HepG2 (cell line): ENCODE results near the gene TERC. TPM values are rescaled to one million over a fixed set of nuclear protein-coding genes. Genes with fewer than 3 reads are reported as not detected.
A peak's percentile ranks its signal among the peaks of the same experiment; 100 is the strongest.

Experiments used
- DMAP1 ChIP-seq: IDR thresholded peaks from 2 replicates; pipeline ENCODE4 v1.6.1; 2016
- ISL2 ChIP-seq: sonication (generic); formaldehyde crosslinking; IDR thresholded peaks from 2 replicates; pipeline ENCODE4 v1.5.0; 2020; ENCODE audit warnings: missing genetic modification reagents
- NCOA1 ChIP-seq: sonication (generic); formaldehyde crosslinking; IDR thresholded peaks from 2 replicates; pipeline ENCODE4 v1.9.0; 2021; ENCODE audit warnings: missing genetic modification reagents
- RFX3 ChIP-seq: IDR thresholded peaks from 2 replicates; pipeline ENCODE4 v1.6.1; 2016; ENCODE audit warnings: missing biosample characterization, missing genetic modification reagents
- ZFP90 ChIP-seq: sonication (generic); formaldehyde crosslinking; IDR thresholded peaks from 2 replicates; pipeline ENCODE4 v1.8.0; 2022; ENCODE audit warnings: missing genetic modification reagents, mild to moderate bottlenecking, inconsistent platforms, borderline replicate concordance
- ZNF24 ChIP-seq: fragments of 450-650 bp; IDR thresholded peaks from 2 replicates; pipeline ENCODE4 v1.6.1; 2017; ENCODE audit warnings: antibody characterized with exemption, mild to moderate bottlenecking
- ZNF501 ChIP-seq: sonication (generic); formaldehyde crosslinking; IDR thresholded peaks from 2 replicates; pipeline ENCODE4 v1.5.1; 2020; ENCODE audit warnings: mild to moderate bottlenecking, moderate library complexity, missing genetic modification reagents
- ZNF616 ChIP-seq: sonication (generic); formaldehyde crosslinking; IDR thresholded peaks from 2 replicates; pipeline ENCODE4 v1.5.0; 2020; ENCODE audit warnings: low read depth, mild to moderate bottlenecking, missing genetic modification reagents
- ZNF879 ChIP-seq: sonication (generic); formaldehyde crosslinking; IDR thresholded peaks from 2 replicates; pipeline ENCODE4 v1.8.1; 2023; ENCODE audit warnings: missing genetic modification reagents
- ZSCAN12 ChIP-seq: sonication (generic); formaldehyde crosslinking; IDR thresholded peaks from 2 replicates; pipeline ENCODE4 v1.9.0; 2021; ENCODE audit warnings: mild to moderate bottlenecking, missing genetic modification reagents
- polyA plus RNA-seq, 8 experiments: library from polyadenylated mRNA; depleted of rRNA in 3 of 8; stranded (reverse) in 7 of 8; unstranded in 1 of 8; fragments of >200 nt; fragmentation: Illumina TruSeq in 4 of 8; extraction: Trizol in 4 of 8; gene quantifications; 2 replicates each; pipeline versions ENCODE4 v1.2.1 to v1.2.3, GENCODE V29; 2011 to 2016; ENCODE audit warnings: low read depth in 4 of 8, missing spikeins in 1 of 8, mixed read lengths in 1 of 8; ENCODE audit not compliant: insufficient read depth in 1 of 8
- total RNA-seq, 5 experiments: library from RNA; depleted of rRNA; stranded (reverse); fragments of >200 nt; fragmentation: Illumina TruSeq; extraction: Trizol; gene quantifications; 2 replicates each; pipeline ENCODE4 v1.2.3, GENCODE V29; 2016; ENCODE audit warnings: low read depth in 1 of 5
- TF ChIP-seq, protein P1 (sequence below): IDR thresholded peaks from 2 replicates; pipeline ENCODE4 v1.6.1; 2016; ENCODE audit warnings: missing biosample characterization, missing genetic modification reagents, low read depth
- TF ChIP-seq, protein P2 (sequence below): sonication (generic); formaldehyde crosslinking; IDR thresholded peaks from 2 replicates; pipeline ENCODE4 v1.4.0; 2020; ENCODE audit warnings: missing genetic modification reagents
- TF ChIP-seq, protein P3 (sequence below): sonication (generic); formaldehyde crosslinking; IDR thresholded peaks from 2 replicates; pipeline ENCODE4 v1.8.0; 2022; ENCODE audit warnings: missing genetic modification reagents, low read depth, mild to moderate bottlenecking, borderline replicate concordance
- TF ChIP-seq, protein P4 (sequence below): sonication (generic); formaldehyde crosslinking; IDR thresholded peaks from 2 replicates; pipeline ENCODE4 v1.8.0; 2022; ENCODE audit warnings: missing genetic modification reagents, mild to moderate bottlenecking, borderline replicate concordance
- TF ChIP-seq, protein P5 (sequence below): sonication (generic); formaldehyde crosslinking; IDR thresholded peaks from 2 replicates; pipeline ENCODE4 v1.8.1; 2023; ENCODE audit warnings: mild to moderate bottlenecking, missing genetic modification reagents

Gene TERC
- total and polyA plus RNA-seq, 2 of the 13 experiments (the other 11 are each of a cell fraction or from before 2014, with no cell fraction given): 1.3 to 74.6 TPM

DNA sequence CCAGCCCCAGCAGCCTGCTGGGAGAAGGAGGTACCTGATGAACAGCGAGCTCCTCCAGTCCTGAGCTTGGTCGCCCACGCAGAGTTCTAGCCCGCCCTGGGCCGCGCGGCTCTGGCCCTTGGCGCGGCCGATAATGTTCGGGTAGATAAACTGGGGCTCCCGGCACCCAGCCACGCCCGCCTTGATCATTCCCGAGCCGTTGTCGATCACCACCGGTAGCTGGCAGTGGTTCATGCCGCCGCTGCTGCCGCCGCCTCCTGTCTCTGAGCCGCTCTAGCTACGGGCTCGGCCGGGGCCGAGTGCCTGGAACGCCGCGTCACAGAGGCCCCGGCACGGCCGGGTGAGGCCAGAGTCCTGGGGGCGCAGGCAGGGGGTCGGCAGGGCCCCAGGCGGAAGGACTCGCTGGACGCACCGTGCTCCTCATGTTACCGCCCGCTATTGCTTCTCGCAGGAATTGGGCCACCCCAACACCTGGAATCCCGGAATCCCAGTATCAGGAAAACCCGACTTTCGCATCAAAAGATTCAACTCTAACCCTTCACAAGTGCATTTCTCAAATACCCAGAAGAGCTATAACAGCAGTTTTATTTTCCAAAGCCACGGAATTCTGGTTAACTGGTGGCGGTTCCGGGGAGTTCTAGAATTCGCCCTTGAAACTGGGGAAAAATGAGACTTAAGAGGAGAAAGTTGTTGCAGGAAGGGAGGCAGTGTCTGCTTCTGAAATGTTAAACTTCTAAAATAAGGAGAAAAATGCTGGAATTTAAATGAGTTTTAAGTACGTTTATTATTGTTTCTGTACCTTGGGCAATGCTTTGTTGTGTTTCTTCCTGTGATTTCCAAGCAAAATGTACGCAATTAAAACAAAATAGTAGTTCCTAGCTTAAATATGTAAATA is 4.7 kb upstream of the TERC start, which contains the start of gene ACTRT3 (continued):
- TF ChIP-seq RFX3 (CRISPR knock-in tag): no peak
- TF ChIP-seq, protein P1, sequence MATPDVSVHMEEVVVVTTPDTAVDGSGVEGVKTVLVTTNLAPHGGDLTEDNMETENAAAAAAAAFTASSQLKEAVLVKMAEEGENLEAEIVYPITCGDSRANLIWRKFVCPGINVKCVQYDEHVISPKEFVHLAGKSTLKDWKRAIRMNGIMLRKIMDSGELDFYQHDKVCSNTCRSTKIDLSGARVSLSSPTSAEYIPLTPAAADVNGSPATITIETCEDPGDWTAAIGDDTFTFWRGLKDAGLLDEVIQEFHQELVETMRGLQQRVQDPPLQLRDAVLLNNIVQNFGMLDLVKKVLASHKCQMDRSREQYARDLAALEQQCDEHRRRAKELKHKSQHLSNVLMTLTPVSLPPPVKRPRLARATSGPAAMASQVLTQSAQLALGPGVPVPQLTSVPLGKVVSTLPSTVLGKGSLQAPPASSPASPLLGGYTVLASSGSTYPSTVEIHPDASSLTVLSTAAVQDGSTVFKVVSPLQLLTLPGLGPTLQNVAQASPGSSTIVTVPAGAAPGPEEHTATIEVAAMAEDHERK (CRISPR knock-in tag): no peak
- no peak for TF ChIP-seq ZNF879 (CRISPR knock-in tag)
- TF ChIP-seq, protein P2, sequence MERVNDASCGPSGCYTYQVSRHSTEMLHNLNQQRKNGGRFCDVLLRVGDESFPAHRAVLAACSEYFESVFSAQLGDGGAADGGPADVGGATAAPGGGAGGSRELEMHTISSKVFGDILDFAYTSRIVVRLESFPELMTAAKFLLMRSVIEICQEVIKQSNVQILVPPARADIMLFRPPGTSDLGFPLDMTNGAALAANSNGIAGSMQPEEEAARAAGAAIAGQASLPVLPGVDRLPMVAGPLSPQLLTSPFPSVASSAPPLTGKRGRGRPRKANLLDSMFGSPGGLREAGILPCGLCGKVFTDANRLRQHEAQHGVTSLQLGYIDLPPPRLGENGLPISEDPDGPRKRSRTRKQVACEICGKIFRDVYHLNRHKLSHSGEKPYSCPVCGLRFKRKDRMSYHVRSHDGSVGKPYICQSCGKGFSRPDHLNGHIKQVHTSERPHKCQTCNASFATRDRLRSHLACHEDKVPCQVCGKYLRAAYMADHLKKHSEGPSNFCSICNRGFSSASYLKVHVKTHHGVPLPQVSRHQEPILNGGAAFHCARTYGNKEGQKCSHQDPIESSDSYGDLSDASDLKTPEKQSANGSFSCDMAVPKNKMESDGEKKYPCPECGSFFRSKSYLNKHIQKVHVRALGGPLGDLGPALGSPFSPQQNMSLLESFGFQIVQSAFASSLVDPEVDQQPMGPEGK: peak; percentile 74
- no peak for TF ChIP-seq NCOA1
- TF ChIP-seq, protein P3, sequence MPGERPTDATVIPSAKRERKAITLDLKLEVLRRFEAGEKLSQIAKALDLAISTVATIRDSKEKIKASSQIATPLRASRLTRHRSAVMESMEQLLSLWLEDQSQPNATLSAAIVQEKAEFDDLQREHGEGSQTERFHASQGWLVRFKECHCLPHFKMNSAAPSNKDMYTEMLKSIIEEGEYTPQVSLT (CRISPR knock-in tag): no peak
- TF ChIP-seq ZNF501: no peak
- TF ChIP-seq ZSCAN12 (CRISPR knock-in tag): no peak
- peak; percentile 52; the same call in 1 of the 2 replicates for TF ChIP-seq DMAP1 (CRISPR knock-in tag)
- no peak for TF ChIP-seq ZNF24
- TF ChIP-seq, protein P4, sequence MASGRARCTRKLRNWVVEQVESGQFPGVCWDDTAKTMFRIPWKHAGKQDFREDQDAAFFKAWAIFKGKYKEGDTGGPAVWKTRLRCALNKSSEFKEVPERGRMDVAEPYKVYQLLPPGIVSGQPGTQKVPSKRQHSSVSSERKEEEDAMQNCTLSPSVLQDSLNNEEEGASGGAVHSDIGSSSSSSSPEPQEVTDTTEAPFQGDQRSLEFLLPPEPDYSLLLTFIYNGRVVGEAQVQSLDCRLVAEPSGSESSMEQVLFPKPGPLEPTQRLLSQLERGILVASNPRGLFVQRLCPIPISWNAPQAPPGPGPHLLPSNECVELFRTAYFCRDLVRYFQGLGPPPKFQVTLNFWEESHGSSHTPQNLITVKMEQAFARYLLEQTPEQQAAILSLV (CRISPR knock-in tag): no peak
- peak; percentile 48; the same call in 1 of the 2 replicates for TF ChIP-seq ISL2 (CRISPR knock-in tag)
- no peak for TF ChIP-seq ZFP90 (CRISPR knock-in tag)
- no peak for TF ChIP-seq ZNF616
- TF ChIP-seq, protein P5, sequence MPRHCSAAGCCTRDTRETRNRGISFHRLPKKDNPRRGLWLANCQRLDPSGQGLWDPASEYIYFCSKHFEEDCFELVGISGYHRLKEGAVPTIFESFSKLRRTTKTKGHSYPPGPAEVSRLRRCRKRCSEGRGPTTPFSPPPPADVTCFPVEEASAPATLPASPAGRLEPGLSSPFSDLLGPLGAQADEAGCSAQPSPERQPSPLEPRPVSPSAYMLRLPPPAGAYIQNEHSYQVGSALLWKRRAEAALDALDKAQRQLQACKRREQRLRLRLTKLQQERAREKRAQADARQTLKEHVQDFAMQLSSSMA (CRISPR knock-in tag): no peak
